AG09309 (cell line): ENCODE results near the gene PMEPA1.

ENCODE experiments used
- DNase-seq: peaks from one replicate; pipeline ENCODE4 v3.0.0-alpha.2; 2010; ENCODE audit warnings: low read depth
- H3K4me3 ChIP-seq: 2 replicates; pipeline ENCODE4 v1.5.1; 2011; ENCODE audit warnings: mild to moderate bottlenecking, low read depth, low read length, moderate library complexity; ENCODE audit not compliant: control insufficient read depth
- TF ChIP-seq, protein P1 (sequence below): IDR thresholded peaks from 2 replicates; pipeline ENCODE4 v1.5.1; 2011; ENCODE audit warnings: mild to moderate bottlenecking, low read depth, low read length, inconsistent platforms; ENCODE audit not compliant: insufficient read depth, control insufficient read depth; ENCODE audit errors: missing control alignments

PMEPA1 gene

DNA sequence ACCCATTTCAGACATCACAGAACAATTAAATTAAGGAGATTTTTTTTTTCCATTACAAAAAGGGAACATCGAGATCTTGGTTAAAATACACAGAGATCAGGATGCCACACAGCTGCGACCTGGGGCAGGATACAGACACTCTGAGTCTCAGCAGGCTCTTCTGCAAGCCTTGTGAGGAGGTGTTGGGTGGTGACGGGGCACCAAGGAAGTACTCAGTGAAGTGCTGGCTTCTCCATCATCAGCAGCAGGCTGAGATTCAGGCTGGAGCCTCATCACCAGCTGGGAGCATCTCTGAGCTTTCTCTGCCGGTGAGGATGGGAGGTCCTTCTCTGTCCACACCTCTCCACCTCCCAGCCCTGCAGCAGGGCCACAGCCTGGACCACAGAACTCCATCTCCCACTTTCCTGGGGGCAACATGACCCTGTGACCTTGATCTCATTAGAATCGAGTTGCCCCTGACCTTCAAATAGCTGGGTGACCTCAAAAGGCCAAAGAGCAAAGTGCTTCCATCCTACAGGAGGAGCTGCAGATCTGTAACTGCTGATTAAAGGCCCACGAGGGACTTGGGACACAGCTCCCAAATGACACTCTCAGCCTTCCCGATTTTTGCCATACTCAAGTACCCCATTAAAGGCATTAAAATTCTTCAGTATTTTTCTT, 16.0 kb downstream of the PMEPA1 start:
- no peak for DNase-seq
- TF ChIP-seq, protein P1, sequence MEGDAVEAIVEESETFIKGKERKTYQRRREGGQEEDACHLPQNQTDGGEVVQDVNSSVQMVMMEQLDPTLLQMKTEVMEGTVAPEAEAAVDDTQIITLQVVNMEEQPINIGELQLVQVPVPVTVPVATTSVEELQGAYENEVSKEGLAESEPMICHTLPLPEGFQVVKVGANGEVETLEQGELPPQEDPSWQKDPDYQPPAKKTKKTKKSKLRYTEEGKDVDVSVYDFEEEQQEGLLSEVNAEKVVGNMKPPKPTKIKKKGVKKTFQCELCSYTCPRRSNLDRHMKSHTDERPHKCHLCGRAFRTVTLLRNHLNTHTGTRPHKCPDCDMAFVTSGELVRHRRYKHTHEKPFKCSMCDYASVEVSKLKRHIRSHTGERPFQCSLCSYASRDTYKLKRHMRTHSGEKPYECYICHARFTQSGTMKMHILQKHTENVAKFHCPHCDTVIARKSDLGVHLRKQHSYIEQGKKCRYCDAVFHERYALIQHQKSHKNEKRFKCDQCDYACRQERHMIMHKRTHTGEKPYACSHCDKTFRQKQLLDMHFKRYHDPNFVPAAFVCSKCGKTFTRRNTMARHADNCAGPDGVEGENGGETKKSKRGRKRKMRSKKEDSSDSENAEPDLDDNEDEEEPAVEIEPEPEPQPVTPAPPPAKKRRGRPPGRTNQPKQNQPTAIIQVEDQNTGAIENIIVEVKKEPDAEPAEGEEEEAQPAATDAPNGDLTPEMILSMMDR = no peak
- no peak overlapping the region for H3K4me3 ChIP-seq

DNA sequence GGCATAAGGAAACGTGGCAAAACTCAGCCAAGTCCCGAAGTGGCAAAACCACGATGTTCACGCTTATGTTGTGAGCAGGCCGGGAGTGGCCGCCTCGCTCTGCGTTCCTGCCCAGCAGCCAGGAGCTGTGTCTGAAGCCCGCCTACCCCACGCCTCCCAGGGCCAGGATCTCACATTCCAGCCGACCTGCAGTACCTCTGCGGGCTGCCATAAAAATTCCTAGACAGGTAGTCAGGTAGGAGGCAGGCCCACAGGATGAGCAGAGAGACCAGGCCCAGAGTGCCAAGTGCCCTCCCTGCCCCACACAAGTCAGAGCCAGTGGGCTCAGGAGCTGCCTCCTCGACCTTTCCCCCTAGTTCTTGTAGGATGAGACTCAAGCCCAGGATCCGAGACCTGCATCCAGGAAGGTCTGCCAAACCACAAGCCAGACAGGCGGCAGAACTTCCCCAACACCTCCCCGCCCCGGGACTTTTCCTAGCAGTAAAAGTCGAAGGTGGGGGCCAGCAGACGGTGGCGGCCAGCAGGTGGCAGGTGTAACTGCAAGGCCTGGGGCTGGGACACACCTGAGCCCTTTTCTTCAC, 16.7 kb downstream of the PMEPA1 start:
- no peak overlapping the region for H3K4me3 ChIP-seq
- TF ChIP-seq, protein P1 = no peak
- DNase-seq = no peak

DNA sequence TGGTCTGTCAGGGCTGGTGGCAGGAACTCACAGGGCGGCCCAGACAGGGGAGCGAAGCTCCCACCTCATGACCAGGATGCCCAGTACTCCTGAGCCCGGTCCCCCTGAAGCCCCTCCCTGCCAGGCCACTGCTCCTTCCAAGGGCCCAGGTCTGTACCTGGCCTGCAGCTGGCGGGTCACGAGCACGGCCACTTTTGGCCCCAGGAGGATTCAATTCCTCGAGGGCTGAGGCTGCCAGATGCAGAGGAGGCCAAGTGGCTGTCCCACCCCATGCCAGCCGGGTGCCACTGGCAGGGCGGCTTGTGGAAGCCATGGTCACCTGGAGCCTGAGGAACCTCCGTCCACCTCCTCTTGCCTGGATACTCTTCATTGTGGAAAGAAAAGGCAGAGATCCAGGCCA, 17.4 kb downstream of the PMEPA1 start:
- DNase-seq = no peak
- no peak overlapping the region for H3K4me3 ChIP-seq
- TF ChIP-seq, protein P1 = no peak

DNA sequence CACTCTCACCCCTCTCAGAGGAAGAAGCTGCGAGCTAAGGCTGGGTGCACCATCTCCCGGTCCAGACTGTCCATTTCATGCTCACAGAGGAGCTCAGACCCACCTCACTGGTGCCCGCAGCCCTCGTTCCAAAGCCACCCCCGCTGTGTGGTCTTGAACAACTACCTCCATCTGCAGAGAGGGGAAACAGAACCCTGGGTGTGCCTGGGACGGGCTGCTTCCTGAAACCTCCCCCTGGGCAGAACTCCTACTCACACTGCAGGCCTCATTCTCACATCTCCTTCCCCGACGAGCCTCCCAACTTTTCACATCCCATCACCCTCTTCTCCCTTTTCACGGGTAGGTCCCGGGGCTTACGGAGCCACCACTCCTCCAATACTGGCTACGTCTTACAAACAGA, 18.1 kb downstream of the PMEPA1 start:
- DNase-seq = no peak
- TF ChIP-seq, protein P1 = no peak
- no peak overlapping the region for H3K4me3 ChIP-seq

DNA sequence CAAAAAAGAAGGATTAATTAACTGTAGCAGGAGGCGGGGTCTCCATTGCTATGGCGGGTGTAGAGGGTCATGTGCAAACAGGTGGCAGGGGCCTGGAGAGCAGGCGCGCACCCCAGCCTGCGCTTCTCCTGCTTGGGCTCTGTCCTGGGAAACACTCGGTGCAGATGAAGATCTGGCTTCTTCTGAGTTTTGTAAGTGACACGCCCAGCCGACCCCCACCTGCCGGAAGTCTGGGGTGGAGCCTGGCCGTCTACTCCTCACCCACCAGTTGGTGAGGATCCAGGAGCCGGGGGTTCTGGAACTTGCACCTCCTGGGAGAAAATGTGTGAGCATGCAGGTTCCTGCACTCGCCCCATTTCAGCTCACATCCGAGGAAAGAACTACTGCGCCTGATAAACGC, 19.3 kb downstream of the PMEPA1 start:
- no peak overlapping the region for H3K4me3 ChIP-seq
- no peak for DNase-seq
- TF ChIP-seq, protein P1 = no peak

DNA sequence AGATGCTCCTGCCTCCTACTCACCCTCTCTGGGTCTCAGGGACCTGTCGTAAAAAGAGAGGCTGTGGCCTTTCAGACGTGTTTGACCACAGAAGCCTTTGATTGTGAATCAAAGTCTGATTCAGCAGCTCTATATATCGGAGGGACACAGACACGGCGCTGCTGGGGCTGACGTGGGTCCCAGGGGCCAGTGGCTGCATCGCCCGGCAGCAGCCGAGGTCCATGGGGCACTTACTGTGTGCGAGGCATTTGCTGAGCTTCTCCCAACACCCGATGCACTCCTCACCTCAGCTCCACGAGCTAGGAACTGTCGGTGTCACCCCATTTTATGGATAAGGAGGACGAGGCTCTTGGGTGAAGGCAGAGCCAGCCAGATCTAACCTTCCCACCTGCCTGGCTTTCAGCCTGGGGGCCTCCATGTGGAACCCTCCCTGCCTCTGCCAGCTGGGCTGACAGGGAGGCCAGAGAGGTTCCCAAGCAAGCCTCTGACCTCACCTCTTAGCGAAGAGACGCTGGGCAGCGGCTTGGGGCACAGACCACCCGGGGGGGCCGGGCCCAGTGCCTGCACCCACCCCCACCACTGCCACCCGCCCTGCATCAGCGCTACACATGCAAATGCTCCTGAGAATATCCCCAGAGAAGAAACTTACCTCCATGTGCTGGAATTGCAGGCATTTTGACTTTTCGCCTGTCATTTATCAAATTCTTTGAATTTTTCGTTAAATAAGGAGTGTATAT, 19.9 kb downstream of the PMEPA1 start:
- no peak overlapping the region for H3K4me3 ChIP-seq
- no peak for DNase-seq
- TF ChIP-seq, protein P1 = no peak
